Ovary (tissue), 3 donors: ENCODE results near the gene LIN7B.

ENCODE experiments used
- EP300 ChIP-seq: sonication (generic); formaldehyde crosslinking; IDR thresholded peaks from one replicate; pipeline ENCODE4 v1.6.1; 2017; ENCODE audit warnings: antibody characterized with exemption
- POLR2A ChIP-seq: fragments of 450-650 bp; IDR thresholded peaks from one replicate; pipeline ENCODE4 v1.6.1; 2017; ENCODE audit warnings: antibody characterized with exemption, mild to moderate bottlenecking, moderate library complexity
- TF ChIP-seq, protein P1 (sequence below), 3 donors: fragments of 450-650 bp in 2 of 3; fragments of 200-600 bp in 1 of 3; IDR thresholded peaks; one replicate each; pipeline versions ENCODE4 v1.5.1 to v1.8.0; 2016 to 2022; ENCODE audit warnings: antibody characterized with exemption in 3 of 3, mild to moderate bottlenecking in 1 of 3
- donor health status: DM: no; HTN: no; CAD: no.

GRCh38 chr19:49102303-49102702 lies 11.9 kb upstream of the LIN7B start:
- TF ChIP-seq, protein P1, sequence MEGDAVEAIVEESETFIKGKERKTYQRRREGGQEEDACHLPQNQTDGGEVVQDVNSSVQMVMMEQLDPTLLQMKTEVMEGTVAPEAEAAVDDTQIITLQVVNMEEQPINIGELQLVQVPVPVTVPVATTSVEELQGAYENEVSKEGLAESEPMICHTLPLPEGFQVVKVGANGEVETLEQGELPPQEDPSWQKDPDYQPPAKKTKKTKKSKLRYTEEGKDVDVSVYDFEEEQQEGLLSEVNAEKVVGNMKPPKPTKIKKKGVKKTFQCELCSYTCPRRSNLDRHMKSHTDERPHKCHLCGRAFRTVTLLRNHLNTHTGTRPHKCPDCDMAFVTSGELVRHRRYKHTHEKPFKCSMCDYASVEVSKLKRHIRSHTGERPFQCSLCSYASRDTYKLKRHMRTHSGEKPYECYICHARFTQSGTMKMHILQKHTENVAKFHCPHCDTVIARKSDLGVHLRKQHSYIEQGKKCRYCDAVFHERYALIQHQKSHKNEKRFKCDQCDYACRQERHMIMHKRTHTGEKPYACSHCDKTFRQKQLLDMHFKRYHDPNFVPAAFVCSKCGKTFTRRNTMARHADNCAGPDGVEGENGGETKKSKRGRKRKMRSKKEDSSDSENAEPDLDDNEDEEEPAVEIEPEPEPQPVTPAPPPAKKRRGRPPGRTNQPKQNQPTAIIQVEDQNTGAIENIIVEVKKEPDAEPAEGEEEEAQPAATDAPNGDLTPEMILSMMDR (IDR thresholded peaks at IDR 0.05): no peak
- no peak for TF ChIP-seq EP300
- no peak for TF ChIP-seq POLR2A
